ENCODE measurements around the gene TMEM255A.

- TF ChIP-seq, protein P1, sequence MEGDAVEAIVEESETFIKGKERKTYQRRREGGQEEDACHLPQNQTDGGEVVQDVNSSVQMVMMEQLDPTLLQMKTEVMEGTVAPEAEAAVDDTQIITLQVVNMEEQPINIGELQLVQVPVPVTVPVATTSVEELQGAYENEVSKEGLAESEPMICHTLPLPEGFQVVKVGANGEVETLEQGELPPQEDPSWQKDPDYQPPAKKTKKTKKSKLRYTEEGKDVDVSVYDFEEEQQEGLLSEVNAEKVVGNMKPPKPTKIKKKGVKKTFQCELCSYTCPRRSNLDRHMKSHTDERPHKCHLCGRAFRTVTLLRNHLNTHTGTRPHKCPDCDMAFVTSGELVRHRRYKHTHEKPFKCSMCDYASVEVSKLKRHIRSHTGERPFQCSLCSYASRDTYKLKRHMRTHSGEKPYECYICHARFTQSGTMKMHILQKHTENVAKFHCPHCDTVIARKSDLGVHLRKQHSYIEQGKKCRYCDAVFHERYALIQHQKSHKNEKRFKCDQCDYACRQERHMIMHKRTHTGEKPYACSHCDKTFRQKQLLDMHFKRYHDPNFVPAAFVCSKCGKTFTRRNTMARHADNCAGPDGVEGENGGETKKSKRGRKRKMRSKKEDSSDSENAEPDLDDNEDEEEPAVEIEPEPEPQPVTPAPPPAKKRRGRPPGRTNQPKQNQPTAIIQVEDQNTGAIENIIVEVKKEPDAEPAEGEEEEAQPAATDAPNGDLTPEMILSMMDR (IDR thresholded peaks at IDR 0.05; ENCODE audit: insufficient read depth, low read depth, low read length): no peak
- no peak for TF ChIP-seq EZH2 (IDR thresholded peaks at IDR 0.05; ENCODE audit: insufficient read depth, low read length)
Observed at GRCh38 chrX:120286733-120287512, 24.3 kb downstream of the TMEM255A start.
